Ovary (tissue), 3 donors: ENCODE data around the gene UGT1A10.

ENCODE experiments used
- CTCF ChIP-seq, 3 donors: fragments of 450-650 bp in 2 of 3; fragments of 200-600 bp in 1 of 3; IDR thresholded peaks; one replicate each; pipeline versions ENCODE4 v1.5.1 to v1.8.0; 2016 to 2022; ENCODE audit warnings: antibody characterized with exemption in 3 of 3, mild to moderate bottlenecking in 1 of 3
- EP300 ChIP-seq: sonication (generic); formaldehyde crosslinking; IDR thresholded peaks from one replicate; pipeline ENCODE4 v1.6.1; 2017; ENCODE audit warnings: antibody characterized with exemption
- POLR2A ChIP-seq: fragments of 450-650 bp; IDR thresholded peaks from one replicate; pipeline ENCODE4 v1.6.1; 2017; ENCODE audit warnings: antibody characterized with exemption, mild to moderate bottlenecking, moderate library complexity
- donor health status: DM: no; HTN: no; CAD: no.

DNA sequence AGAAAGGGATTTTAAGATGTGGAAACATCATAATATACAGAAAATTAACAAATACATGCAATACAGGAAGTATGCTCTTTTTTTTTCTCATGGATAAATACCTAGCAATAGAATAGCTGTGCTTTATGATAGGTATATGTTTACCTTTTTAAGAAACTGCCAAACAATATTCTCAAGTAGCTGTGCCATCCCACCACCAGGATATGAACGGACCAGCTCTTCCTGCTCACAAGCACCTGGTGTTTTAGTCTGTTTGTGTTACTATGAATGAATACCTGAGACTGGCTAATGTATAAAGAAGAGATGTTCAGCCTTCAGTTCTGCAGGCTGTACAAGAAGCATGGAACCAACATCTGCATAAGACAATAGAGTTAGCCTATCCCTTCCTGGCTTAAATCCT lies 38.7 kb upstream of the UGT1A10 start:
- no peak for TF ChIP-seq CTCF (IDR thresholded peaks at IDR 0.05)
- no peak for TF ChIP-seq POLR2A
- no peak for TF ChIP-seq EP300
